WTC11 (cell line): ENCODE measurements around the gene GRM7. TPM values are rescaled to one million over a fixed set of nuclear protein-coding genes. Genes with fewer than 3 reads are reported as not detected.

ENCODE experiments used
- ATAC-seq: fragments of 200-7000 bp; cut with Tn5 transposase; 2 replicates; pipeline ENCODE4 v1.10.0; 2021; ENCODE audit warnings: mild to moderate bottlenecking, moderate library complexity
- CTCF ChIA-PET: fragments of 300-600 bp; sonication (Branson Sonifier 250); formaldehyde crosslinking; loops from one replicate; lab custom pipeline; 2021; ENCODE audit warnings: antibody characterized with exemption; lab: Charles Lee
- POLR2A ChIA-PET: fragments of 350-600 bp; sonication (Branson Sonifier 250); formaldehyde crosslinking; loops from one replicate; lab custom pipeline; 2021; ENCODE audit warnings: antibody characterized with exemption; lab: Charles Lee
- DNase-seq: peaks from one replicate; pipeline ENCODE4 v3.0.0; 2021; ENCODE audit warnings: low spot score
- H3K27ac Mint-ChIP-seq: 2 replicates; pipeline ENCODE4 v1.8.0; 2021; ENCODE audit warnings: mixed read lengths
- H3K27me3 Mint-ChIP-seq: 2 replicates; pipeline ENCODE4 v1.8.0; 2021; ENCODE audit warnings: low read depth, mild to moderate bottlenecking, moderate library complexity, mixed read lengths
- H3K36me3 Mint-ChIP-seq: 2 replicates; pipeline ENCODE4 v1.8.0; 2021; ENCODE audit warnings: mixed read lengths
- H3K4me1 Mint-ChIP-seq: 2 replicates; pipeline ENCODE4 v1.8.0; 2022; ENCODE audit warnings: mixed read lengths
- H3K4me3 Mint-ChIP-seq: 2 replicates; pipeline ENCODE4 v1.8.0; 2021; ENCODE audit warnings: mild to moderate bottlenecking, moderate library complexity, mixed read lengths
- H3K9me3 Mint-ChIP-seq: 2 replicates; pipeline ENCODE4 v1.8.0; 2021; ENCODE audit warnings: mixed read lengths
- AR ChIP-seq: fragments of 250-450 bp; sonication (Bioruptor Pico); IDR thresholded peaks from 2 replicates; pipeline ENCODE4 v1.9.0; 2021; ENCODE audit warnings: mild to moderate bottlenecking
- ATF2 ChIP-seq: sonication (generic); formaldehyde crosslinking; IDR thresholded peaks from 2 replicates; pipeline ENCODE4 v1.8.1; 2022; ENCODE audit warnings: low read depth, missing genetic modification reagents, borderline replicate concordance
- EMX1 ChIP-seq: fragments of 250-450 bp; sonication (Bioruptor Pico); IDR thresholded peaks from 2 replicates; pipeline ENCODE4 v1.8.0; 2021; ENCODE audit warnings: mild to moderate bottlenecking
- FOXP1 ChIP-seq: sonication (generic); formaldehyde crosslinking; IDR thresholded peaks from 2 replicates; pipeline ENCODE4 v1.8.0; 2022; ENCODE audit warnings: missing genetic modification reagents, mild to moderate bottlenecking, moderate library complexity, borderline replicate concordance
- HMGA2 ChIP-seq: fragments of 250-450 bp; sonication (Bioruptor Pico); IDR thresholded peaks from 2 replicates; pipeline ENCODE4 v1.4.0; 2021; ENCODE audit warnings: mild to moderate bottlenecking, moderate library complexity
- JAZF1 ChIP-seq: fragments of 250-450 bp; sonication (Bioruptor Pico); IDR thresholded peaks from 2 replicates; pipeline ENCODE4 v1.9.0; 2021; ENCODE audit warnings: moderate library complexity, mild to moderate bottlenecking, inconsistent platforms
- NFATC4 ChIP-seq: fragments of 250-450 bp; sonication (Bioruptor Pico); IDR thresholded peaks from 2 replicates; pipeline ENCODE4 v1.9.0; 2021; ENCODE audit warnings: mild to moderate bottlenecking
- NFE2L1 ChIP-seq: sonication (generic); formaldehyde crosslinking; IDR thresholded peaks from 2 replicates; pipeline ENCODE4 v1.8.1; 2023; ENCODE audit warnings: missing genetic modification reagents
- PREB ChIP-seq: sonication (generic); formaldehyde crosslinking; IDR thresholded peaks from 2 replicates; pipeline ENCODE4 v1.8.1; 2022; ENCODE audit warnings: mild to moderate bottlenecking, missing genetic modification reagents, moderate library complexity, borderline replicate concordance
- TCF7 ChIP-seq: sonication (generic); formaldehyde crosslinking; IDR thresholded peaks from 2 replicates; pipeline ENCODE4 v1.8.0; 2022; ENCODE audit warnings: mild to moderate bottlenecking, low read depth, missing genetic modification reagents, moderate library complexity
- ZBTB21 ChIP-seq: sonication (generic); formaldehyde crosslinking; IDR thresholded peaks from 2 replicates; pipeline ENCODE4 v1.8.1; 2023; ENCODE audit warnings: mild to moderate bottlenecking, missing genetic modification reagents, borderline replicate concordance
- ZNF121 ChIP-seq: sonication (generic); formaldehyde crosslinking; IDR thresholded peaks from 2 replicates; pipeline ENCODE4 v1.8.0; 2023; ENCODE audit warnings: missing genetic modification reagents
- ZNF219 ChIP-seq: sonication (generic); formaldehyde crosslinking; IDR thresholded peaks from 2 replicates; pipeline ENCODE4 v1.8.0; 2023; ENCODE audit warnings: missing genetic modification reagents, mild to moderate bottlenecking, borderline replicate concordance
- ZNF263 ChIP-seq: sonication (generic); formaldehyde crosslinking; IDR thresholded peaks from 2 replicates; pipeline ENCODE4 v1.8.1; 2022; ENCODE audit warnings: low read depth, mild to moderate bottlenecking, moderate library complexity, missing genetic modification reagents
- ZNF416 ChIP-seq: fragments of 250-450 bp; sonication (Bioruptor Pico); IDR thresholded peaks from 2 replicates; pipeline ENCODE4 v1.9.0; 2021; ENCODE audit warnings: mild to moderate bottlenecking, inconsistent platforms
- ZNF671 ChIP-seq: fragments of 250-450 bp; sonication (Bioruptor Pico); IDR thresholded peaks from 2 replicates; pipeline ENCODE4 v1.8.0; 2021; ENCODE audit warnings: mild to moderate bottlenecking
- total RNA-seq: library from RNA; stranded (reverse); gene quantifications from 3 replicates; pipeline ENCODE4 v1.2.3, GENCODE V29; 2021
- TF ChIP-seq, protein P1 (sequence below): sonication (generic); formaldehyde crosslinking; IDR thresholded peaks from 2 replicates; pipeline ENCODE4 v1.8.0; 2022; ENCODE audit warnings: mild to moderate bottlenecking, missing genetic modification reagents
- TF ChIP-seq, protein P2 (sequence below): sonication (generic); formaldehyde crosslinking; IDR thresholded peaks from 2 replicates; pipeline ENCODE4 v1.8.1; 2023; ENCODE audit warnings: mild to moderate bottlenecking, missing genetic modification reagents, moderate library complexity

The GRM7 gene
- total RNA-seq, 1 experiment from 2014 or later, result 0.42 TPM

DNA sequence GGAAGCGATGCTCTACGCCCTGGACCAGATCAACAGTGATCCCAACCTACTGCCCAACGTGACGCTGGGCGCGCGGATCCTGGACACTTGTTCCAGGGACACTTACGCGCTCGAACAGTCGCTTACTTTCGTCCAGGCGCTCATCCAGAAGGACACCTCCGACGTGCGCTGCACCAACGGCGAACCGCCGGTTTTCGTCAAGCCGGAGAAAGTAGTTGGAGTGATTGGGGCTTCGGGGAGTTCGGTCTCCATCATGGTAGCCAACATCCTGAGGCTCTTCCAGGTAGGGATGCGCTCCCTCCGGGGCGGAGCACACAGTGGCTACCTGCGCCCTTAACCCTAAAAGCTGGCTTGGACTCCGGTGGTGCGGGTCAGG, 698 bp downstream of the GRM7 start (continued):
- no peak for TF ChIP-seq AR
- TF ChIP-seq NFATC4, result no peak
- TF ChIP-seq JAZF1 (CRISPR knock-in tag), result no peak
- TF ChIP-seq ATF2, result no peak

DNA sequence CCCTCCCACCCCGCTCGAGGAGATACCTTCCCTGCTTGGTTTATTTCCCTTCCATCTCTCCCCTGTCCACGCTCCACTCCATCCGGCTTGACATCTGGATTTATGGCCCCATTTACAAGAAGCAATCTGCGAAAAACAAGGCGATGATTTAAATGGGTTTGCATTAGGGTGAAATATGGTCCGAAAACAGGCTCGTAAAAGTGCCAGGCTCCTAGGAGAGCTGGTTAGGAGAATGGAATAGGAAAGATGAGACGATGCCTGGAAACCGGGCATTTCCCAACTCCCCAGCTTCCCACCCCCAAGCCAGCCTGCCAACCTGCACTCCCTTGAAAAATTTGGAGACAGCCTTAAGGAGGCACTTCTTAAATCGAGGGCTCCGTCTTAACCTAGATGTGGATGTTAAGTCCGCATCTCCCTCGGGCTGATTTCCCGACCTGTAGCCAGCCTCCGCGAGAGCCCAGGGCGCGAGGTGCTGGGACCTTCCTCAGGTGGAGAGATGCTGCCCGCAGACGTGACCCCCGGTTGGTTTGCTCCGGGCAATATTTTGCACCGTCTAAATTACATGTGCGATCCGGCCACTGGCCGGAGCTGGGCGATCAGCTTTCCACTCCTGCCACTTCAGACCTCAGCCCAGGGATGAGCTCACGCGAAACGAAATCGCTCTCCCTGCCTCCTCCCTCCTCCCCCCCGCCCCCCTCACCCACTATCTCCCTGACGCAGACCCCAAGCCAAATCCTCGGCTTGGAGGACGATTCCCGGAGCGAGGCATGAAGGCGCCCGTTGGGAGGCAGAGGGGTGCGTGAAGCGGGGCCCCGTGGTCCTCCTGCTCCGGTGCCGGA, 1.3 kb downstream of the GRM7 start:
- CTCF ChIA-PET, result no interaction called here
- H3K27ac Mint-ChIP-seq, result no peak overlapping the region

GRCh38 chr3:6862880-6863195, 1.9 kb downstream of the GRM7 start:
- ATAC-seq (peak; percentile 6), DNase-seq (no peak)
- H3K27ac Mint-ChIP-seq, result no peak overlapping the region
- H3K9me3 Mint-ChIP-seq, result peaks cover 23% of the 10 kb centered on the region
- CTCF ChIA-PET, result no interaction called here
- H3K27me3 Mint-ChIP-seq, result peaks cover 77% of the 10 kb centered on the region
- POLR2A ChIA-PET, result no interaction called here
- peaks cover 12% of the 10 kb centered on the region; the same call in 1 of the 2 replicates for H3K4me1 Mint-ChIP-seq
- peaks cover 26% of the 10 kb centered on the region for H3K36me3 Mint-ChIP-seq
- H3K4me3 Mint-ChIP-seq, result peak overlapping the region; percentile 77
- TF ChIP-seq ZNF219 (CRISPR knock-in tag), result no peak
- no peak for TF ChIP-seq FOXP1 (CRISPR knock-in tag)
- TF ChIP-seq ZNF671 (CRISPR knock-in tag), result no peak
- TF ChIP-seq NFE2L1 (CRISPR knock-in tag), result no peak
- no peak for TF ChIP-seq PREB (CRISPR knock-in tag)

More for the DNA sequence above, 1.3 kb downstream of the GRM7 start:
- POLR2A ChIA-PET, result no interaction called here
- Mint-ChIP-seq H3K4me1 (peaks cover 12% of the 10 kb centered on the region; the same call in 1 of the 2 replicates), H3K9me3 (peaks cover 23% of the 10 kb centered on the region), H3K4me3 (peak overlapping the region; percentile 77), H3K36me3 (peaks cover 26% of the 10 kb centered on the region), H3K27me3 (peaks cover 81% of the 10 kb centered on the region)
- DNase-seq, result peak; percentile 14
- TF ChIP-seq, protein P1, sequence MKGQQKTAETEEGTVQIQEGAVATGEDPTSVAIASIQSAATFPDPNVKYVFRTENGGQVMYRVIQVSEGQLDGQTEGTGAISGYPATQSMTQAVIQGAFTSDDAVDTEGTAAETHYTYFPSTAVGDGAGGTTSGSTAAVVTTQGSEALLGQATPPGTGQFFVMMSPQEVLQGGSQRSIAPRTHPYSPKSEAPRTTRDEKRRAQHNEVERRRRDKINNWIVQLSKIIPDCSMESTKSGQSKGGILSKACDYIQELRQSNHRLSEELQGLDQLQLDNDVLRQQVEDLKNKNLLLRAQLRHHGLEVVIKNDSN (CRISPR knock-in tag), result no peak
- TF ChIP-seq, protein P2, sequence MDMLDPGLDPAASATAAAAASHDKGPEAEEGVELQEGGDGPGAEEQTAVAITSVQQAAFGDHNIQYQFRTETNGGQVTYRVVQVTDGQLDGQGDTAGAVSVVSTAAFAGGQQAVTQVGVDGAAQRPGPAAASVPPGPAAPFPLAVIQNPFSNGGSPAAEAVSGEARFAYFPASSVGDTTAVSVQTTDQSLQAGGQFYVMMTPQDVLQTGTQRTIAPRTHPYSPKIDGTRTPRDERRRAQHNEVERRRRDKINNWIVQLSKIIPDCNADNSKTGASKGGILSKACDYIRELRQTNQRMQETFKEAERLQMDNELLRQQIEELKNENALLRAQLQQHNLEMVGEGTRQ (CRISPR knock-in tag), result no peak
- no peak for TF ChIP-seq ZNF416 (CRISPR knock-in tag)
- no peak for TF ChIP-seq ZNF121 (CRISPR knock-in tag)
- TF ChIP-seq HMGA2 (CRISPR knock-in tag), result no peak
- TF ChIP-seq ZBTB21 (CRISPR knock-in tag), result no peak
- TF ChIP-seq ZNF219 (CRISPR knock-in tag), result no peak
- TF ChIP-seq EMX1 (CRISPR knock-in tag), result no peak
- TF ChIP-seq TCF7 (CRISPR knock-in tag), result no peak
- TF ChIP-seq ZNF263 (CRISPR knock-in tag), result no peak
- ATAC-seq, result peak; percentile 7; the same call in 1 of the 2 replicates
